Mucosa of rectum (tissue), 2 donors: ENCODE measurements around the gene PRC1.

ENCODE experiments used
- H3K27ac ChIP-seq, 2 donors: one replicate each; pipeline ENCODE4 v1.7.0; 2013; ENCODE audit warnings: inconsistent platforms in 2 of 2, low read depth in 2 of 2, low read length in 2 of 2
- H3K27me3 ChIP-seq, 2 donors: one replicate each; pipeline ENCODE4 v1.7.0; 2013; ENCODE audit warnings: low read length in 2 of 2; ENCODE audit not compliant: control insufficient read depth in 2 of 2, insufficient read depth in 2 of 2
- H3K36me3 ChIP-seq, 2 donors: one replicate each; pipeline ENCODE4 v1.7.0; 2013; ENCODE audit warnings: low read length in 2 of 2; ENCODE audit not compliant: control insufficient read depth in 2 of 2, insufficient read depth in 2 of 2
- H3K4me1 ChIP-seq, 2 donors: one replicate each; pipeline ENCODE4 v1.7.0; 2013; ENCODE audit warnings: low read length in 2 of 2, mild to moderate bottlenecking in 1 of 2; ENCODE audit not compliant: control insufficient read depth in 2 of 2, insufficient read depth in 2 of 2
- H3K4me3 ChIP-seq, 2 donors: one replicate each; pipeline ENCODE4 v1.7.0; 2013; ENCODE audit warnings: low read length in 2 of 2
- H3K9ac ChIP-seq, 2 donors: one replicate each; pipeline ENCODE4 v1.7.0; 2013; ENCODE audit warnings: low read length in 2 of 2, low read depth in 1 of 2, mild to moderate bottlenecking in 1 of 2
- H3K9me3 ChIP-seq, 2 donors: one replicate each; pipeline ENCODE4 v1.7.0; 2013; ENCODE audit warnings: low read length in 2 of 2; ENCODE audit not compliant: control insufficient read depth in 2 of 2
- donor health status: healthy.
- donor health status: Normal muscosa, but diverticular disease.

The PRC1 gene

DNA sequence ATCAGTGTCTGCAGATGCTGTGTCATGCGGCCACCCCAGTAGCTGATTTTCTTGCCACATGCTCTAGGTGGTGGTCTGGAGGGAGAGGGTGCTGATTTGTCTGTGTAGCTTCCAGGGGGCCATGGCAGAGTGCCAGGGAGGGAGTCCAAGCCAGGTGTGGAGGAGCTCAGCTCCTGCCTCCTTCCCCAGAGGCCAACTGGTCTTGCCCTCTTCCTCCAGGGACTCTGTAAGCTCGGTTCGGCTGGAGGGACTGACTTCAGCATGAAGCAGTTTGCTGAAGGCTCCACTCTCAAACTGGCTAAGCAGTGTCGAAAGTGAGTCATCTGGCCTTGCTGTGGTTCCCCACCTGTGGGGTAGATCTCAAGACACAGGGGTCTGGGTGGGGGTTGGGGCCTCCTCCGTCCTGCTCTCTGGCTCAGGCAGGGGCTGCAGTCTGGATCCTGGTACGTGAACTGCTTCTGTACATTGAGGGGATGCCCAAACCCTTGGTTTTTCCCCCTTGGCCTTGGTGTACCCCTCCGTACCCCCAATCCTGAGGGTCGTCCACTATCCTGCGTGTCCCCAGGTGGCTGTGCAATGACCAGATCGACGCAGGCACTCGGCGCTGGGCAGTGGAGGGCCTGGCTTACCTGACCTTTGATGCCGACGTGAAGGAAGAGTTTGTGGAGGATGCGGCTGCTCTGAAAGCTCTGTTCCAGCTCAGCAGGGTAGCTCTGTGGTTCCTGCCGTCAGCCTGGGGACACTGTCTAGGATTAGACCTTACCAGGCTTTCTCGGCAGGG is 46.6 kb downstream of the PRC1 start:
- H3K4me3 ChIP-seq, result no peak overlapping the region
- peaks cover 50 to 73% of the 10 kb centered on the region in 2 donors for H3K36me3 ChIP-seq
- peaks cover 3 to 12% of the 10 kb centered on the region in 2 donors for H3K4me1 ChIP-seq
- no peaks in the 10 kb centered on the region for H3K27me3 ChIP-seq
- H3K9me3 ChIP-seq, result no peaks in the 10 kb centered on the region
- no peak overlapping the region for H3K9ac ChIP-seq
- H3K27ac ChIP-seq, result no peak overlapping the region

DNA sequence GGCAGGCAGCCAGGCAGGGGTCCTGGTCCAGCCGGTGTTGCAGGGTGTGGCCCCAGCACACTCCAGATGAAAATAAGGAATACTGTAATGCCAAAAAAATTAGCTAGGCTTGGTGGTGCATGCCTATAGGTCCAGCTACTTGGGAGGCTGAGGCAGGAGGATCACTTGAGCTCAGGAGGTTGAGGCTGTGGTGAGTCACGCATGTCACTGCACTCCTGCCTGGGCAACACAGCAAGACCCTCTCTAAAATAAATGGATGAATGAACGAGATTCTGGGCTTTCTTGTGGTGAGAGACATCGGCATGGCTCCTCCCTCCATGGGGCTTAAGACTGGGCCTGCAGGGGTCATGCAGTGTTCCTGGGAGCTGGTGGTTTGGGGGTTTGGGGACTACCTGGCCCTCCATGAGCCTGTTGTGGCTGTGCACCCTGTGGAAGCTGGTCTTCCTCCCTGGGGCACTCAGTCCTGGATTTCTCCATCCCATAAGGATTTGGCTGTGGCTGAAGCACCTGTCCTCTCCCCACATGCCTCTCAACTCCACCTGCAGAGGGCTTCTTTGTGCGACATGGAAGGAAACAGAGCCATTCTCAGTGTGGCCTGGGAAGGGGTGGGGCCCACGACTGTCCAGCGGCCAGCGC is 47.3 kb downstream of the PRC1 start:
- no peak overlapping the region for H3K4me3 ChIP-seq

DNA sequence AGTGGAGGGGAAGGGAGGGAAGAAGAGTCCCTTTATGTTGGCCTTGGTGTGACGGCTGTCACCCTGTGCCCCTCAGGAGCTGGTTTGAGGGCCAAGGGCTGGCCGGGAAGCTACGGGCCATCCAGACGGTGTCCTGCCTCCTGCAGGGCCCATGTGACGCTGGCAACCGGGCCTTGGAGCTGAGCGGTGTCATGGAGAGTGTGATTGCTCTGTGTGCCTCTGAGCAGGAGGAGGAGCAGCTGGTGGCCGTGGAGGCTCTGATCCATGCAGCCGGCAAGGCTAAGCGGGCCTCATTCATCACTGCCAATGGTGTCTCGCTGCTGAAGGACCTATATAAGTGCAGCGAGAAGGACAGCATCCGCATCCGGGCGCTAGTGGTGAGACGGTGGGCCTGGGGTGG is 47.8 kb downstream of the PRC1 start:
- Histone ChIP-seq H3K4me1 (peaks cover 3 to 12% of the 10 kb centered on the region in 2 donors), H3K27ac (no peak overlapping the region), H3K9ac (no peak overlapping the region), H3K4me3 (no peak overlapping the region), H3K9me3 (no peaks in the 10 kb centered on the region), H3K27me3 (no peaks in the 10 kb centered on the region), H3K36me3 (peaks cover 54 to 75% of the 10 kb centered on the region in 2 donors)

More for the DNA sequence above, 47.3 kb downstream of the PRC1 start:
- peaks cover 3 to 12% of the 10 kb centered on the region in 2 donors for H3K4me1 ChIP-seq
- no peak overlapping the region for H3K27ac ChIP-seq
- H3K36me3 ChIP-seq, result peaks cover 56 to 76% of the 10 kb centered on the region in 2 donors
- H3K9me3 ChIP-seq, result no peaks in the 10 kb centered on the region
- H3K27me3 ChIP-seq, result no peaks in the 10 kb centered on the region
- no peak overlapping the region for H3K9ac ChIP-seq

- H3K27ac ChIP-seq, result no peak overlapping the region
- no peak overlapping the region for H3K4me3 ChIP-seq
- H3K9ac ChIP-seq, result no peak overlapping the region
- H3K27me3 ChIP-seq, result no peaks in the 10 kb centered on the region
- H3K36me3 ChIP-seq, result peaks cover 60 to 73% of the 10 kb centered on the region in 2 donors
- H3K4me1 ChIP-seq, result peaks cover 3 to 11% of the 10 kb centered on the region in 2 donors
- H3K9me3 ChIP-seq, result no peaks in the 10 kb centered on the region
Observed at GRCh38 chr15:90945091-90945490, 49.2 kb downstream of the PRC1 start.

GRCh38 chr15:90942354-90943120 is 51.8 kb downstream of the PRC1 start:
- no peaks in the 10 kb centered on the region for H3K27me3 ChIP-seq
- no peak overlapping the region for H3K4me3 ChIP-seq
- H3K9me3 ChIP-seq, result no peaks in the 10 kb centered on the region
- H3K4me1 ChIP-seq, result no peaks in the 10 kb centered on the region
- H3K27ac ChIP-seq, result no peak overlapping the region
- peaks cover 62 to 68% of the 10 kb centered on the region in 2 donors for H3K36me3 ChIP-seq
- H3K9ac ChIP-seq, result no peak overlapping the region

- peaks cover 4% of the 10 kb centered on the region in 2 donors for H3K4me1 ChIP-seq
- no peak overlapping the region for H3K4me3 ChIP-seq
- no peaks in the 10 kb centered on the region for H3K9me3 ChIP-seq
- H3K27me3 ChIP-seq, result no peaks in the 10 kb centered on the region
- H3K9ac ChIP-seq, result no peak overlapping the region
- peaks cover 50 to 57% of the 10 kb centered on the region in 2 donors for H3K36me3 ChIP-seq
- H3K27ac ChIP-seq, result no peak overlapping the region
Observed at GRCh38 chr15:90941038-90941437, 53.3 kb downstream of the PRC1 start.

DNA sequence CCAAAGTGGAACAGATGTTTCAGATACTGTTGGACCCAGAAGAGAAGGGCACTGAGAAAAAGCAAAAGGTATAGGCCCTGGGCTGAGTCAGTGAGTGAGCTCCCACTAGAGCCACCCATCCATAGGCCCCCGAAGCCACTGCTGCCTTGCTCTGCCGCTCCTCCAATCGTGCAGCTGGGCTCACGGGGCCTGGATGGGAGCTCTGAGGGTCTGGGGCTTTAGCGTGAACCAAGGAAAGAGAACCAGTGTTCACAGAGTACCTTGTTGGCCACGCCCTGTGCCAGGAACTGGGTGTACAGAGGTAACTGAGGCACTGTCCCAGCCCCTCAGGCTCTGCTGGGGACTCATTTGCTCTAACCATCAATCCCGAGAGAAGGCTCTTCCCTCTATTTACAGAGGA is 54.6 kb downstream of the PRC1 start:
- H3K36me3 ChIP-seq, result peaks cover 45 to 53% of the 10 kb centered on the region in 2 donors
- H3K9ac ChIP-seq, result no peak overlapping the region
- H3K9me3 ChIP-seq, result no peaks in the 10 kb centered on the region
- H3K4me1 ChIP-seq, result peaks cover 8 to 11% of the 10 kb centered on the region in 2 donors
- no peak overlapping the region for H3K27ac ChIP-seq
- H3K27me3 ChIP-seq, result no peaks in the 10 kb centered on the region
- H3K4me3 ChIP-seq, result no peak overlapping the region

DNA sequence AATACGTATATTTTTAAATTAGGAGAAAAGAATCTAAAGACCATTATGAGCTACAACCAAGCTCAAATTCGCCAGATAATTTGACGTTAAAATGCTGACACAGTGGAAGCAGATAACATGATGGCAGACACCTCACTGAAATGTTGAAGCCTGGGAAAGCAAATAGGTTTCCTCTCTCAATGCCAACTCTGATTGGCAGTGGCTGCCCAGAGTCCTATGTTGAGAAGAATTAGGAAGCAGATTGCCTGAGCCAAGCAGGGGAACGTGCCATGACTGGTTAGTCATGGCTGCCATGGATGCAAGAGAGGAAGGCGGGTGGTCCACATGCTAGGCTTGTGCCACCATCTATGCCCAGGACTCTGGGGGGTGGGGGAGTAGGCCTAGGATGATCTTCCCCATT is 56.1 kb downstream of the PRC1 start:
- Histone ChIP-seq H3K9me3 (no peaks in the 10 kb centered on the region), H3K36me3 (peaks cover 36 to 42% of the 10 kb centered on the region in 2 donors), H3K27ac (no peak overlapping the region), H3K27me3 (no peaks in the 10 kb centered on the region), H3K4me3 (no peak overlapping the region), H3K9ac (no peak overlapping the region), H3K4me1 (peaks cover 17 to 21% of the 10 kb centered on the region in 2 donors)

GRCh38 chr15:90936823-90937222 is 57.5 kb downstream of the PRC1 start:
- H3K4me3 ChIP-seq, result no peak overlapping the region
- H3K4me1 ChIP-seq, result peaks cover 24 to 25% of the 10 kb centered on the region in 2 donors
- peaks cover 24 to 28% of the 10 kb centered on the region in 2 donors for H3K36me3 ChIP-seq
- H3K9ac ChIP-seq, result no peak overlapping the region
- no peaks in the 10 kb centered on the region for H3K9me3 ChIP-seq
- no peak overlapping the region for H3K27ac ChIP-seq
- no peaks in the 10 kb centered on the region for H3K27me3 ChIP-seq
